Stimulated activated CD4-positive, alpha-beta T cell treated with anti-CD3 and anti-CD28 coated beads, Interleukin-4, amount 100 ng/mL, for 48 hours (primary cell): Measurements from ENCODE around the gene ABHD14A.
"Not testable (repeated sequence)": the region's sequence is repeated elsewhere in the genome, so short reads cannot be mapped to it uniquely, and the experiment has no call there.

Experiments used
- DNase-seq, 2 donors: peaks; one replicate each; pipeline ENCODE4 v3.0.0-alpha.2; 2020; ENCODE audit warnings: low read depth in 2 of 2

Gene ABHD14A

GRCh38 chr3:51970606-51971300 lies 4.1 kb upstream of the ABHD14A start:
- no peak for DNase-seq

GRCh38 chr3:51971350-51971749 lies 3.5 kb upstream of the ABHD14A start:
- DNase-seq: no peak

GRCh38 chr3:51974277-51974962 lies 444 bp upstream of the ABHD14A start:
- DNase-seq: no peak

- DNase-seq: no peak
Observed at GRCh38 chr3:51975852-51976549, 1.1 kb downstream of the ABHD14A start.

GRCh38 chr3:51977446-51978142 lies 2.7 kb downstream of the ABHD14A start:
- DNase-seq: no peak

- DNase-seq: no peak
Observed at GRCh38 chr3:51978143-51978502, 3.3 kb downstream of the ABHD14A start.

- DNase-seq: no peak
Observed at GRCh38 chr3:51980253-51980652, 5.4 kb downstream of the ABHD14A start.

- no peak for DNase-seq
Observed at GRCh38 chr3:51982352-51982837, 7.5 kb downstream of the ABHD14A start.

- DNase-seq: peak; percentile 65 to 75
Observed at GRCh38 chr3:51982838-51983577, 8.1 kb downstream of the ABHD14A start, which contains the start of gene ACY1. Gene ACY1 (plus strand): TSS chr3:51983535. CDS start chr3:51984065, 530 bp downstream.

GRCh38 chr3:51983578-51984268 lies 8.9 kb downstream of the ABHD14A start:
- DNase-seq: no peak

- DNase-seq: no peak
Observed at GRCh38 chr3:51984269-51984647, 9.4 kb downstream of the ABHD14A start.

GRCh38 chr3:51985063-51985462 lies 10.2 kb downstream of the ABHD14A start:
- DNase-seq: no peak

GRCh38 chr3:51986010-51986947 lies 11.4 kb downstream of the ABHD14A start:
- no peak for DNase-seq

- DNase-seq: no peak
Observed at GRCh38 chr3:51987568-51987967, 12.7 kb downstream of the ABHD14A start.

GRCh38 chr3:51988286-51989146 lies 13.7 kb downstream of the ABHD14A start:
- DNase-seq: no peak

- DNase-seq: not testable (repeated sequence)
Observed at GRCh38 chr3:51990501-51990971, 15.7 kb downstream of the ABHD14A start.

- no peak for DNase-seq
Observed at GRCh38 chr3:51992017-51992682, 17.3 kb downstream of the ABHD14A start.

GRCh38 chr3:51993657-51994056 lies 18.8 kb downstream of the ABHD14A start:
- DNase-seq: not testable (repeated sequence)
